Globus pallidus (tissue), 1 donor: Measurements from ENCODE around the gene HSD11B1.

Experiments used
- DNase-seq: peaks from one replicate; pipeline ENCODE4 v3.0.0-alpha.2; 2015; ENCODE audit warnings: low spot score

HSD11B1 gene

DNA sequence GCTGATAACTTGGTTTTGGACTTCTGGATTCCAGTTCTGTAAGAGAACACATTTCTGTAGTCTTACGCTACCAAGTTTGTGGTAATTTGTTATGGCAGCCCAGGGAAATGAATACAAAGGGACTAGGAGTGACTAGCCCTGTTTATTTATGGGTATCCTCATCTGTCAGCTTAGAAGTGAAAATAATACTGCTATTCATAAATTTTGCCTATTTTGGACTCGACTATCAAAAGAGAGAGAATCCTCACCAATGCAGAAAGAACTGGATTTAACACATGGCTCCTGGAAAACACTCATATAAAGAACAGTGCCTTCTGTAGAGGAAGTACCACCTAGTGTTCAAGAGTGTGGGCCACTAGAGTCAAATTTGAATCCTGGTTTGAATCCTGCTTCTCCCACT lies 22.6 kb downstream of the HSD11B1 start:
- no peak for DNase-seq

DNA sequence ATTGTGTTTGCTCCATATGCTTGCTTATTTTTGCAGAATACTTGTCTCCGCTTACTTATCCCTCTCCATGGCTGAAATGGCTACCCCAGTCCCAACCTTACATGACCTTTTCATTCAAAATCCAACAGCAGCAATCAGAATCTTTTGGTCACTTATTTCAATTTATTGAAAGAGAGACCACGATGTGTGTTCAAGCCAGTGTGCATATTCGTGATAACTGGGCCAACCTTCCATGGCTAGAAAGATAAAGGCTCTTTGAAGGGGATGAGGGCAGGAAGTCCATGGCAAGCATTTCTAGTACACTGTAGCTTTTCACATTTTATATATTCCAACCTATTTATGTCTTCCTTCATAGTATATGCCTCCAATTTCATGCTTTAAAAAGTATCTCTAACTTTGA lies 23.1 kb downstream of the HSD11B1 start:
- DNase-seq: no peak

DNA sequence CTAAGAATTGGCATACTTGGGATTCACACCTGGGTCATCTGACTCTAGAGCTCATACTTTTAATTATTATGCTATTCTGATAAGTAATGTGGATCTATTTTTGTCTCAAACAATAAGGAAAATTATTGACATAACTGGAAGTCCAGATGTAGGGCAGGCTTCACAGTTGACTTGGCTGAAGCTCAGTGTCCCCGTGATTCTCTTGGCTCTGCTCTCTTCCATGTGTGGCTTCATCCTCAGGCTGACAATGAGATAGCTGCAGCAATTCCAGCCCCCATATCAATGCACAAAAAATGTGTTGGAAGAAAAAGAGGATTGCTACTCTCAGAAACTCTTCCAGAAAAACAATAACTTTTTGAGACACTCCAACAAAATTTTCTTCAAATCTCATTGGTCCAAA lies 23.8 kb downstream of the HSD11B1 start:
- DNase-seq: peak; percentile 90

DNA sequence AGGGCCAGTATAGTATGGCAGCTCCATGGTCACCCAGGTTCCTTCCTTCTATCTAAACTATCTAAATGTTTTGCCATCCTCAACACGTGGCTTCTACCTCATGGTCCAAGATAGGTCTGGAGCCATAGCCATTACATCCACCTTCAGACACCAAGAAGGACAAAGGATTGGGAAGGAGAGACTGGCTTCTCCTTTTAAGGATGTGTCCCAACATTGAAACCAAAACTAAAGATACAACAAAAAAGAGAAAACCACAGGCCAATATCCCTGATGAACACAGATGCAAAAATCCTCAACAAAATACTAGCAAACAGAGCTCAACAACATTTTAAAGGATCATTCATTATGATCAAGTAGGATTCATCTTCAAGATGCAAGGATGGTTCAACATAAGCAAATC lies 24.8 kb downstream of the HSD11B1 start:
- no peak for DNase-seq

DNA sequence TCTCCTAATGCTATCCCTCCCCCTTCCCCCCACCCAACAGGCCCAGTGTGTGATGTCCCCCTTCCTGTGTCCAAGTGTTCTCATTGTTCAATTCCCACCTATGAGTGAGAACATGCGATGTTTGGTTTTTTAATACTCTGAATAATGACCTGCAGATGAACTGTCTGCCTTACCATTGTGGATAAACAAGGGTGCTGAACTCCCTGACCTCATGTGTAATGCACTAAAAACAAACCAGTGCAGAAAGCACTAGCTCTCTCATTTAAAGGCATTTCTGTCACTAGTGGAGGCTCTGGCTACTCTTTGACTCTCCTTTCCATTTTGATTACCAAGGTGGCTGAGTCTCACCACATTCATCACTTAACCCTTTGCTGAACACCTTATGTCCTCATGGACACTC lies 28.1 kb downstream of the HSD11B1 start:
- DNase-seq: no peak

DNA sequence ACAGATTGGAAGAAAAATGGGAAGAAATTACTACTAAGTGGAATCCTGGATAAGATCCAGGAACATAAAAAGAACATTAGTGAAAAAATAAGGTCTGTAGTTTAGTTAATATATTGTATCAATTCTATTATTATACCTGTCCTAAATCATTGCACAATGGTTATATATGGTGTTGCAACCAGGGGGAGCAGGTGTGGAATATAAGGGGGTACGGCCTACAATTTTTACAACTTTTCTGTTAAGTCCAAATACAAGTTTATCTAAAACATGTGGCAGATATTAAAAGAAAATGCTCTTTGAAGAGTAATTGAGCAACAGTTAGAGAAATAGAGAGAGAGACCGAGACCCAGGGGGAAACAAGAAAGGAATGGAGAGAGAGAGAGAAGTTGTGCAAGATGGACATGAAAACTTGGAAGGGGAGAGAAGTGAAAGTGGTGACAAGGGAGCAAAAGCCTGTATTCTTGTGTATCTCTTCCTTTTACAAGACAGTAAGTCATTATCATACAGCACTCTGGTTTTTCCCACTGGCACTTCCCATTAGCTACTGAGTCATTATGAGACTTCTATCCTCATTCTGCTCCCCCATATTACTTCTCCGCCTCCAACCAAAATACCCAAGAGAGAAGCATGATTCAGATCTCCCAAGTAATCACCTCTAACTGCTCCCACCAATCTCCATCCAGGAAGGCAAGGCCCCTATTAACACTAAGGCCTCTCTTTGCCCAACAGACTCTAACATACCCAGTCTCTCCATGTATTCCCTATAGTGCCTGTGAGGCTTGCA lies 29.0 kb downstream of the HSD11B1 start:
- DNase-seq: no peak

DNA sequence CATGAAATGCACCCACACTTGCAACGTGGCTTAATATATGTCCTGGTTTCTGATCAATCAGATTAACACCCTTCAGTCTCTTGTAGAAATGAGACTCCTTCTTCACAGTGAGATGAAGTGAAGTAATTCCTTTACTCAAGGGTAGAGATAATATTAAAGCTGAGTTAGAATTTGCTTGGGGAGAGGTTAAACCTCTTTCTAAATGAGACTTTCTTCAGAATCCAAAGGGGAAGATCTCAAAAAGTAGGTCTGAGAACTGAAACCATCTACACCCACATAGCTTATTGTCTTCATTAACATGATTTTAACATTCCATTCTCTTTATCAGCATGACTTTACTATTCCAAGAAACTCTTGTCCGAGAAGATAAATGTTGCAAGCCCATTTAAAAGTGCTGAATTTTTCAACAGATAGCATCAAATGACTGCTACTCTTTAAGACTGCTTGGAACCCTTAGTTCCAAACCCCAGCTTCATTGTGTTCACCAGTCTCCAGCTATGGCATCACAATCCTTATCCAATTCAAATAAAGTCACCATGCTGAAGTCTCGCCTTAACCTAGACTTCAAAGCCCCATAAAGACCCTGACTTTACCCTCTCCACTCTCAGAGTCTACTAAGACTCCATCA lies 32.0 kb downstream of the HSD11B1 start:
- DNase-seq: no peak

DNA sequence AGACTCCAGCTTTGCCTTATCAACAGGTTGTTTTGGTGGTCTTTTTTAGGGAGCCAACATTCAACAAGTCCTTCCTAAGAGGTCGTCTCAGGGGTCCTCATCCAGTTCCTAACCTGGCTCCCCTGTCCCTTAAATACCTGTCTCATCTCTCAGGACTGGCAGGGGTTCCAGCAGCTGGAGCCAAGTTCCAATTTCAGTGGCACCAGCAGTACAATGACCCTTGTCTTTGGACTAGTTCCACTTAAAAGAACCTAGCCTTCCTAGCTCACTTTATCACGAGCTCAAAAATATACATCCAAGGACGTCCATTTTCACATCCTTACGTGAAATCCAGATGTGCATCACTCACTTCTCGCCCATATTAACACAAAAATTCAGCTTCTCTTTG lies 32.5 kb downstream of the HSD11B1 start:
- no peak for DNase-seq

DNA sequence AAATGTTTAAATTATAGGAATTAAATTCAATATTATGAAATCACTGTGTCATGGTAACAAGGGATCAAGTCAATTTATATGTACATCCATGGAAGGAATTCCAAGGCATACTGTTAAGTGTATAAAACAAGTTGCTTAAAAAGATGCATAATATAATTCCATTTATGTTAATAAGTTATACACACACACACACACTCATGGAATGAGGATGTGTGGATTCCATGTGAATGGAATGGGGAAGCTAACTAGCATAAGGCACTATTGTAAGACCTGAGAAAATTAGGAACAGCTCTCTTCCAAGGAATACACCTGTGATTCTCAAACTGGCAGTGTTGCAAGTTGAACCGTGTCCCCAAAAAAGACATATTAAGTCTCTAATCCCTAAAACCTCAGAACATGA lies 33.6 kb downstream of the HSD11B1 start:
- DNase-seq: no peak

DNA sequence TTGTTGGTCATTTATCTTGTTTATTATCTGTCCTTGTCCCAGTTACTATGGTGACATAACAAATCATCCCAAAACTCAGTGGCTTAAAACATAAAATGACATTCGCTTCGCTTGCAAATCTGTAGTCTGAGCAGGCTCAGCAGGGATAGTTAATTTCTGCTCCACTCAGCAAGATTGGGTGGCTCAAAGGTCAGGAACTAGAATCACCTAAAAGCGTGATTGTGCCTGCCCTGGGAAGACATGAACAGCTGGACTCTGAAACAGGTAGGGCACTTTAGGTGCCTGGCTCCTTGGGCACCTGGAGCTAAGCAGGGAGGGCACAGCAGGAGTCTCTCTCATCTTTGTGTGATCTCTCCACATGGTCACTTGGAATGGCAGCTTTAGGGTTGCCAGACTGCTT lies 36.5 kb downstream of the HSD11B1 start:
- no peak for DNase-seq

DNA sequence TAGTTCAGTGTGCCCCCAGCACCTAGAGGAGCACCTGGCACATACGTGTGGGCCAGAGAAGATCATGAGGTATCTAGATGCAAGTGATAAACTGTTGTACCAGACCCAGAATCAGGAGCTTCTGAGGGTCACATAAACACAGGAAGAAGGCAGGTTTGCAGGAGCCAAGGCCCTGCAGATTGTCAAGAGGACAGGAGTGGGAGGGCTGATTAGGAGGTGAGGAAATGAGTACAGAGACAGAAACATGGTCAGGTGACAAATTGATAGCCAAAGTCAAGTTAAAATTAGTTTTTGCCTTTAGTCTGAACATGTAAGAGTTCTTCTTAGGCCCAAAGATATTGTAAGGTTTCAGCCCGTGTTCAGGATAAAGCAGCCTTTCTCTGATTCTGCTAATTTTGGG lies 37.2 kb downstream of the HSD11B1 start:
- DNase-seq: no peak

DNA sequence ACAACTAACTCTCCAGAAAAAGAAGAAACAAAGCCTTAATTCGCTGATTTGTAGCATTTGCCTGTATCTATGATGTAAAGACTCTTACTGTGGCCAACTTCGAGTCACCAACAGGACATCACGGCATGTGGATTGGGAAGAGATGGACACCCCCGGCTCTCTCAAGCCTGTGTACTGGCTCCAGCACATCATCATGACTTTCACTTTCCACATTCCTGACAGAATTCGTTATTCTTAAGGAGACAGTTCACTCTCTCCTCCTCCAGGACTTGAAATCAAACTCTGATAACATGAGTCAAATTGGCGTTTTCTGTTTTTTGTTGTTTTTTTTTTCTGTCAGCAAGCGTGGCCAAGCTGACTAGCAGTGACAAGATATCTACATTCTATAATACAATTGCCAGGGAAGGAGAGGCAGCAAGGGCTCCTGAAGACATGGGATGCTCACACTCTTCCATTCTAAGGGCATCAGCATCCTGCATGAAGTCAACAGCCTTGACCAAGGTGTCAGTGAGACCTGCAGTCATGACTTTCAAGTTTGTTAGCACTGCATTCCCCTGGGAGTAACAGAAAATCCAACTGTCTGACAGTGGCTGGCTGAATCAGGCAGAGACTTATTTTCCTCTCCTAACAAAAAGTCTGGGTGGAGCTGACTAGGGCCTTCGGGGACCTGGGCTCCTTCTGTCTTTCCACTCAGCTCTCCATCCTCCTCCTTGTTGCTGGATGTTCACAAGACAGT lies 37.9 kb downstream of the HSD11B1 start:
- no peak for DNase-seq

DNA sequence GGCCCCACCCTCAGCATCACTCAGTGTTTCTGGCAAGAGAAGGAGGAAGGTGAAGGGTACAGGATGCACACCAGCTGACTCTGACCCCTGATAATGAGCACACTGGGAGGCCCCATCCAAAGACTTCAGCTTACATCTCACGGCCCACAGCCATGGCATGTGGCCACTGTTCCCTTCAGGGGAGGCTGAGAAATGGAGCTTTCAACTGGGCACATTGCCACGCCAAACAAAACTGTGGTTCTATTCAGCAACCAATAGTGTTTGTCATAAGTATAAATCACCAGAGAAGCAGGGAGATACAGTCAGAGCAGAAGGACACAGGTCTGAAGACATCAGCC lies 38.5 kb downstream of the HSD11B1 start:
- peak; percentile 47 for DNase-seq

DNA sequence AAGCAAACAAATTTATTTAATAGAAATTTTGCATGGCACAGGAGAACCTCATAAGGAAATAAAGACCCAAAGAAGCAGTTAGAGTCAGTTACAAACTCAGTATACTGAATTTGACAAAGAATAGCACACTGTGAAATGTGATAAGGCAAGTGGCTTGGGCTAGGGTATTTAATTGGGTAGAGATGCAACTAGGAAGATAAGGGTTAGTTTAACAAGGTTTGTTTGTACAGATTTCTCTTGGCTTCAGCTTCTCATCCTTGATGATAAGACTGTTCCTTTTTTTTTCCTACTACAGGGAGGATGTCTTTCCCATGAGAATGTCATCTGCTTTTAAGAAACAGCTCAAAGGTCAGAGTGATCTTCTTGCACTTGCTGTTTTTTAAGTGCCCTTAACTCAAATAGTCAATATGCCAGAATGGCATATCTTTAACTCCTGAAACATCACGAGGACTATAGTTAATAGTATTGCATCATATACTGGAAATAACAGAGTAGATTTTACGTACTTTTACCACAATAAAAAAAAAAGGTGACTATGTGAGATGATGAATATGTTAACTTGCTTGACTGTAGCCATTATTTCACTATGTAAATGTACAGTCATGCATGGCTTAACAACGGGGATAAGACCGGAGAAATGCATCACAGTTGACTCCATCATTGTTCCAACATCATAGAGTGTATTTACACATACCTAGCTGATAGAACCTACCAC lies 42.0 kb downstream of the HSD11B1 start:
- no peak for DNase-seq

DNA sequence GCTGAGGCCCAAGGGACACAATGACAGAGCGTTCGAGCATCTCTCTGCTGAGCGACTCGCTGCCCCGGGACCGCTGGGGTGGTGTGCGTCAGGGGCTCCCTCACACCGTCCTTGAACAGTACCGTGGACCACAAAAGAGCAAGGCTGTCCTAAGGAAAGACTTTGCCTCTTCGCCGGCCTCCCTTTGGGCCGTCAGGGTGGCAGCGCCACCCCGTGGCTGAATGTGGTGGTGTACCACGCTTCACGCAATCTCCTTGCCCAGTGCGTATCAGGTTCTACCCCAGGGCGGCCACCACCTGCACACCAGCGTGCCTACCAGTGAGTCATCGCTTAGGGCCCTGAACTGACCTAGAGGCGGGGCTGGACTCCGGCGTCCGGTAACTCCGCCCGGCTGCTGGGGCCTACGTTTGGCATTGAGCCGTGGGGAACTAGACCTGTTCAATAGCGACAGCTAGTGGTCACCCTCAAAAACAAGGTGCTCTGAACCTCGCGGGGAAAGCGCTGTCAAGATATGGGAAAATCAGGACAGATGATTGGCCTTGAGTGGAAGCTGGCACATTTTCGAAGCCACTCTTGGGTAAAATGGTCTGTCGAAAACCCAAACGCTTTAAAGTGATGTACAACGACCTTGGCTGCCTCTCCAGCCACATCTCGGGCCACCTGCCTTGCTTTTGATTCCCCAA lies 43.1 kb downstream of the HSD11B1 start:
- peak; percentile 84 for DNase-seq

DNA sequence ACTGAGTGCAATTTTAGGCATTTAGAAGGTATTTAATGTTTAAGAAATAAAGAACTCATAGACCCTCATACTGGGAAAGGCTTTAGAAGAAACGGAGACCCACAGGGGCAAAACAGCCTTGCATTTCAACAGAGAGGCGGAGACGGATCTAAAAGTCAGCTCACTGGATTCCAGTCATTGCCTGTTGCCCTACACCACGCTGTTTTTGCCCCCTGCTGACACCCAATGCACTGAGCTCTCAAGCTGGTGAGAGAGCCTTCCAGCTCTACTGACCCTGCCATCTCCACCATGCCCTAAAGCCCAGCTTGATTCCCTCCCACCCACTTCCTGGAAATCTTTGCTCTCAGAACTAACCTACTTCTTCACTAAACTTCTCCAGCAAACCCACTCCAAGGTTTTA lies 44.0 kb downstream of the HSD11B1 start:
- no peak for DNase-seq

DNA sequence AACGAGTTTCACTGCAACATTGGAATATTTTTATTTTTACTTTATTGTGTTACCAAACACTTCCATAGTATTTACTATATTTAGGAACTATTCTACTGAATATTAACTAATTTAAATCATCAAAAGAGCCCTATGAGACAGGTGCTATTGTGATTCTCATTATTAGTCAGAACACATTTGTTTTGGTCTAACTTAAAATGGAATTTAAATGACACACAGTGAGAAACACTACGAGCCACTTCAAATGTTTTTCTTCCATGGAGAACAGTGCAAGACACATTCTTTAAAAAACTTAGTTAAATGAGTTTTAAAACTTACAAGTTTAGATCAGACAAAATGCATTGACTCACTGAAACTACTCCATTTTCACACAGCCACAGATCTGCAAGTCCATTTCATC lies 44.6 kb downstream of the HSD11B1 start:
- DNase-seq: no peak

DNA sequence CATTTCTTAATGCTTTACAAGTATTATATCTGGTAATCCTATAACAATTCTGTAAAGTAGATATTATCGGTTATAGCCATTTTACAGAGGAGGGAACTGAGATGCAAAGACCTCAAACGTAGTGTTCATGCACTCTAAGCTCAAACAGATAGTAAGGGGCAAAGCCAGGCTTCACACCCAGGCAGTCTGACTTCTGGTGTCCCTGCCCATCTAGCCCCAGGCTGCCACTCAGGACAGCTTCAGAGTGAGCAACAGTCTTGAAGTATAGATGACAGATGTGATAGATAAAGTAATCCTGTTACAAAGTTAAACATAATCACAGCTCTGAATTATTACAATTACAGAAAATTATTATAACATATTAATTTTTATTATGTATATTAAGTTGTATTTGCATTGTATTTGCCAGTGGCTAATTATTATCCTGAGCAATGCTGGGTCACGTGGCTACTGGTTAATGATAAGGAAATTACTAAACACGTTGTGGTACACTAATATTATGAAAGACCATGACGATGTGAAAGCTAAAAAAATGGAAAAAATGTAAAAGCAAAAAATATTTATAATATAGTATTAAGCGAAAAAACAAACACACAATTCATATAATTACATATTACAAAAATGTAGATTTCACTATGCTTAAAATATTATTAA lies 45.2 kb downstream of the HSD11B1 start:
- no peak for DNase-seq

DNA sequence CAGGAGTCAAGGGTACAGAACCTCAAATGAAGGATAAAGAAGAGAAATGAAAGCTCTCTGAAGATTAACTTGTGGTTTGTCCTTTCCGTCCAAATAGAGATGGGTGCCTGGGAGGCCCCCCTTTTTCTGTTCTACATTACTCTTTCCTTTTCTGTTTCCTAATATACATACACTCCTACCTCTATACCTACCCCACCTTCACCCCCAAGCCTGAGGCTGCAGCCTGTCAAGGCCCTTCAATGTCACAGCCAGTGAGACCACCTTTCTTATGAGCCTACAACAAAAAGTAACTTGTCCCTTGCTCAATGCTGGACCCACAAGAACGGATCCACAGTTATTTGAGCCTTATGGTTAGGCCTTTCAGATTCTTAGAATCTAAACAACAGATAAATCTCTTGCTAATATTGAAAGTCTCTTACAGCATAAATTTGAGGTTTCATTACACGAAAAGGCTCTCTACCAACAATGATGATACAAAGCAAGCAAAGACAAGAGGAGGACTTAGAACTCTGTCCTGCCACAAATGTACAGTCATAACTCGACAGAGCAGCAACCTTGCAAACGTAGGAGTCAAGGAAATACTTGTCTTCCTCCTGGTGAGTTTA lies 47.1 kb downstream of the HSD11B1 start:
- no peak for DNase-seq

DNA sequence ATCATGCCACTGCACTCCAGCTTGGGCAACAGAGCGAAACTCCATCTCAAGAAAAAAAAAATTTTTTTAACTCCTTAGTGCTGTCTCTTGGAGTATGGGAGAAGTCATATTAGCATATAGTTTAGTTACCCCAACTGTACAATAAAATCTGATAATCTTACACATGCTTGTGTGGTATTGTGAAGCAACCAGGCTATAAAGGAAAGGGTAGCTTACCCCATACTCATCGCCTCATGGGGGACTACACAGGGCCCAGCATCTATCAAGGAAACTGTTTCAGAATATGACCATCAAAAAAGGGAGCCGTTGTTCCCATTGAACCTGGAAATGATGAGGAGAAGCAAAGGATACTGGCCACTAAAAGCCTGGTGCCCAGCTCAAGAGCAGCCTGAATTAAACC lies 48.2 kb downstream of the HSD11B1 start:
- DNase-seq: no peak

DNA sequence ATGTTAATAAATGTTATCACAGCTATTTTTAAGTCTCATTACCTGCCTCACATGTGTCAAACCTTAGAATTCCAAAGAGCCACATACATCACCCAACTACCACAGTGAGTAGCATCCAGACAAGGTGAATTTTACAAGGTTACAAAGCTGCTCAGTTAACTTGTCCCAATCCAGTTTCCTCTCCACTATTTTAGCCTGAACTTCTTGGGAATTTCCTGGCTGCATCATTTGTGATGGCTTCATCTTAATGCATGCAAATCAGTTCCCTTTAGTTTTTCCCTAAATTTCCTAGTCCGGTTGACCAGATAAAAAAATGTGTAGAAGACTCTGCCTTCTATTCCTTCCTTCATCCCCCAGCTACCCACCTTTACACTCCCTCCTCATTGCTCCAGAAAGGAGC lies 50.6 kb downstream of the HSD11B1 start:
- no peak for DNase-seq
